ENCODE data around the gene NAGS. TPM values are rescaled to one million over a fixed set of nuclear protein-coding genes. Genes with fewer than 3 reads are reported as not detected.
"Not testable (repeated sequence)": the region's sequence is repeated elsewhere in the genome, so short reads cannot be mapped to it uniquely, and the experiment has no call there.

The NAGS gene
- total RNA-seq, 2 experiments from 2014 or later = 0.68 to 0.78 TPM

- DNase-seq (no peak), ATAC-seq (no peak)
- H3K36me3 Mint-ChIP-seq (ENCODE audit: low read depth) = peaks cover 20% of the 10 kb centered on the region
- no peak overlapping the region for H3K4me3 Mint-ChIP-seq
- no peak overlapping the region for H3K27ac Mint-ChIP-seq
- no peaks in the 10 kb centered on the region for H3K9me3 Mint-ChIP-seq (ENCODE audit: insufficient read depth)
- CTCF ChIA-PET = no interaction called here
- H3K4me1 Mint-ChIP-seq (ENCODE audit: low read depth) = peaks cover 7% of the 10 kb centered on the region
- POLR2A ChIA-PET = interaction anchor here (1.8 kb wide), 1 partner anchor 21 kb away, joined by 7 read pairs; the partner anchor contains the start of gene LSM12
- no peaks in the 10 kb centered on the region for H3K27me3 Mint-ChIP-seq (ENCODE audit: low read depth)
Measured at GRCh38 chr17:44045486-44045885, 41.1 kb downstream of the NAGS start.

- POLR2A ChIA-PET; CTCF ChIA-PET; H3K4me3 Mint-ChIP-seq; H3K4me1 Mint-ChIP-seq (ENCODE audit: low read depth); H3K27me3 Mint-ChIP-seq (ENCODE audit: low read depth); ATAC-seq; H3K27ac Mint-ChIP-seq; DNase-seq; H3K9me3 Mint-ChIP-seq (ENCODE audit: insufficient read depth): not testable (repeated sequence)
- peaks cover 14% of the 10 kb centered on the region for H3K36me3 Mint-ChIP-seq (ENCODE audit: low read depth)
Measured at GRCh38 chr17:44046893-44047292, 42.5 kb downstream of the NAGS start.

- H3K9me3 Mint-ChIP-seq (ENCODE audit: insufficient read depth) = no peaks in the 10 kb centered on the region
- no peak for DNase-seq
- POLR2A ChIA-PET = no interaction called here
- H3K27me3 Mint-ChIP-seq (ENCODE audit: low read depth) = no peaks in the 10 kb centered on the region
- H3K4me3 Mint-ChIP-seq = no peak overlapping the region
- CTCF ChIA-PET = no interaction called here
- H3K36me3 Mint-ChIP-seq (ENCODE audit: low read depth) = peaks cover 29% of the 10 kb centered on the region
- ATAC-seq = no peak
- H3K27ac Mint-ChIP-seq = no peak overlapping the region
- H3K4me1 Mint-ChIP-seq (ENCODE audit: low read depth) = no peaks in the 10 kb centered on the region
Measured at GRCh38 chr17:44049294-44050060, 45.1 kb downstream of the NAGS start.

GRCh38 chr17:44053125-44053872 lies 48.9 kb downstream of the NAGS start:
- H3K4me1 Mint-ChIP-seq (ENCODE audit: low read depth) = no peaks in the 10 kb centered on the region
- no peak overlapping the region for H3K27ac Mint-ChIP-seq
- no peak for ATAC-seq
- CTCF ChIA-PET = interaction anchor here (2.0 kb wide), 1 partner anchor 12 kb away, joined by 6 read pairs; no protein-coding TSS in a partner anchor
- H3K9me3 Mint-ChIP-seq (ENCODE audit: insufficient read depth) = no peaks in the 10 kb centered on the region
- no peaks in the 10 kb centered on the region for H3K27me3 Mint-ChIP-seq (ENCODE audit: low read depth)
- no peak for DNase-seq
- no peak overlapping the region for H3K4me3 Mint-ChIP-seq
- H3K36me3 Mint-ChIP-seq (ENCODE audit: low read depth) = peaks cover 29% of the 10 kb centered on the region
- POLR2A ChIA-PET = no interaction called here

Other genes starting within 250 kb of the NAGS start
- not detected for gene SOST, start 245.8 kb upstream of the NAGS start, total RNA-seq
- gene DUSP3, start 225.6 kb upstream of the NAGS start, total RNA-seq = 10 to 100 TPM in 1 of 2 experiments, 1 to 10 TPM in 1; 9.2 to 14.7 TPM
- gene CFAP97D1, start 224.2 kb upstream of the NAGS start, total RNA-seq = not detected
- not detected for gene MPP3, start 171.5 kb upstream of the NAGS start, total RNA-seq
- gene CD300LG, start 157.4 kb upstream of the NAGS start, total RNA-seq = not detected
- gene MPP2, start 97.1 kb upstream of the NAGS start, total RNA-seq = 1 to 10 TPM; 1.2 to 1.8 TPM
- not detected for gene PPY, start 62.1 kb upstream of the NAGS start, total RNA-seq
- not detected for gene PYY, start 50.7 kb upstream of the NAGS start, total RNA-seq
- gene TMEM101, start 10.3 kb downstream of the NAGS start, total RNA-seq = 10 to 100 TPM; 24.3 to 26.0 TPM
- gene LSM12, start 62.0 kb downstream of the NAGS start, total RNA-seq = 10 to 100 TPM; 61.9 to 62.5 TPM
- 10 to 100 TPM; 19.3 to 19.7 TPM for gene G6PC3, start 66.1 kb downstream of the NAGS start, total RNA-seq
- gene HDAC5, start 119.0 kb downstream of the NAGS start, total RNA-seq = 10 to 100 TPM; 24.0 to 24.9 TPM
- gene HROB, start 137.3 kb downstream of the NAGS start, total RNA-seq = 10 to 100 TPM; 16.4 to 18.0 TPM
- gene ASB16, start 166.1 kb downstream of the NAGS start, total RNA-seq = under 1 TPM; 0.26 to 0.42 TPM
- 10 to 100 TPM; 26.7 to 27.9 TPM for gene TMUB2, start 182.3 kb downstream of the NAGS start, total RNA-seq
- 100 to 1,000 TPM; 116 to 120 TPM for gene ATXN7L3, start 195.3 kb downstream of the NAGS start, total RNA-seq
- gene UBTF, start 215.1 kb downstream of the NAGS start, total RNA-seq = 100 to 1,000 TPM; 165 to 182 TPM

Data from activated CD8-positive, alpha-beta T cell treated with anti-CD3 and anti-CD28 coated beads, Interleukin-2, amount 10 ng/mL, durations not matched to agents 7 days and 5 days (primary cell).